CD4-positive, alpha-beta T cell treated with Interleukin-1 beta for 1 hour (primary cell): Measurements from ENCODE around the gene CDC42BPB.

Source experiments
- DNase-seq, 2 donors: peaks; one replicate each; pipeline ENCODE4 v3.0.0-alpha.2; 2020 to 2022

CDC42BPB gene

DNA sequence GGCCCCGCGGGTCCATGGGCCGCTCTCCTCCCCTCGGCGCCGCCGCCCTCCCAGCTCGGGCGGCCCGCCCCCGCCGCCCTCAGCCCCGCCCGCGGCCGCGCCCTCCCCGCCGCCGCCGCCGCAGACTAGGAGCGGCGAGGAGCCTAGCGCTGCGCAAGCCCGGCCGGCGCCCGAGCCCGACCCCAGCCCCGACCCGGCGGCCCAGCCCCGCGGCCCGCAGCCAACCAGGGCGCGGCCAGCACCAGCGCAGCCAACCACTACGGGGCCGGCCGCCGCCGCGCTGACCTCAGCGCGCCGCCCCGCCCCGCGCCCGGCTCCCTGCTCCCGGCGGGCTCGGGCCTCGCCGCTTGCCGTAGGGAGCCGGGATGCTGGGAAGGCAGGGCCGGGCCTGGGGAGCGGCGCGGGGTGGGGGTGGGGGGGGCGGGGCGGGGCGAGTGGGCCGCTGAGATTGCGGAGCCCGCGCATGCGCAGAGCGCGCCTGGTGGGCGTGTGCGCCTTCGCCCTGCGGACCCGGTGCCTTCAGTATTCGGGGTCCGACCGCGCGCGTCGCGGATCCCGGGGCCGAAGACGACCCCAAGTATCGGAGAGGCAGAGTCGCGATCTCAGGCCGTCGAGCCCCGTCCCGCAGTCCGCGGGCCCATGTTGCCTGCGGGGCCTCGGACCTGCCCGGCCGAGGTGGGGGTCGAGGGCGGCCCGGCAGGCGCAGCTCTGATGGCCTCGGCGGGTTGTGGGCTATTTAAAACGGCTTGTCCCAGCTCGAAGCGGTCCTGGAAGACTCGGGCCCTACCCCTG lies at the start of gene CDC42BPB:
CDC42BPB (minus strand) TSS at position 178 of the 792 bp plus-strand sequence. CDS start 376 bp downstream, outside the sequence.
- peak; percentile 68 to 74 for DNase-seq

DNA sequence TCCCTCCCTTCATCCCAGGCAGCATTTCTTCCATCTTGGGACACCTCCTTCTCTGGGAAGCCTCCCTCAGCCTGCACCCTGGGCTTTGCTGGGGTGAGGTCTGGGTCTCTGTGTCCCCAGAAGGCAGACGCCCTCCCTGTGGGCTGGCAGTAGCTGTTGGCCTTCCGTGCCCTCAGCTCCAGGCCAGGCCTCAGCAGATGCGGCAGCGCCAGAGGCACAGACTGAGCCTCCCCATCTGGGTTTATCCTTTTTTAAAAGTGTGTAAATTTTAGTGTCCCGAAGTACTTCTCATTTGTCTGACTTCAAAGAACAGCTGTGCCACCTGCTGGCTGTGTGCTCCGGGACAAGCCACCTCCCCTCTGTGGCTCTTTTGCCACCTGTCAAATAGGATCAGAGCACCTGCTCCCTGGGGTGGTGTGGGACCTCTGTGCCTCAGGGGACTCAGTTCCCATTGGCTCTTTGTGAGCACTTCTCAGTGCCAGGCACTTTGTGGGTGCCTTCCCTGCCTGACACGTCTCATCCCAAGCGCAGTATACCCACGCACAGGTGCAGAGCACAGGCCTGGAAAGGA lies 48.3 kb upstream of the CDC42BPB start:
- DNase-seq, result peak in 1 of 2 donors; percentile 16

DNA sequence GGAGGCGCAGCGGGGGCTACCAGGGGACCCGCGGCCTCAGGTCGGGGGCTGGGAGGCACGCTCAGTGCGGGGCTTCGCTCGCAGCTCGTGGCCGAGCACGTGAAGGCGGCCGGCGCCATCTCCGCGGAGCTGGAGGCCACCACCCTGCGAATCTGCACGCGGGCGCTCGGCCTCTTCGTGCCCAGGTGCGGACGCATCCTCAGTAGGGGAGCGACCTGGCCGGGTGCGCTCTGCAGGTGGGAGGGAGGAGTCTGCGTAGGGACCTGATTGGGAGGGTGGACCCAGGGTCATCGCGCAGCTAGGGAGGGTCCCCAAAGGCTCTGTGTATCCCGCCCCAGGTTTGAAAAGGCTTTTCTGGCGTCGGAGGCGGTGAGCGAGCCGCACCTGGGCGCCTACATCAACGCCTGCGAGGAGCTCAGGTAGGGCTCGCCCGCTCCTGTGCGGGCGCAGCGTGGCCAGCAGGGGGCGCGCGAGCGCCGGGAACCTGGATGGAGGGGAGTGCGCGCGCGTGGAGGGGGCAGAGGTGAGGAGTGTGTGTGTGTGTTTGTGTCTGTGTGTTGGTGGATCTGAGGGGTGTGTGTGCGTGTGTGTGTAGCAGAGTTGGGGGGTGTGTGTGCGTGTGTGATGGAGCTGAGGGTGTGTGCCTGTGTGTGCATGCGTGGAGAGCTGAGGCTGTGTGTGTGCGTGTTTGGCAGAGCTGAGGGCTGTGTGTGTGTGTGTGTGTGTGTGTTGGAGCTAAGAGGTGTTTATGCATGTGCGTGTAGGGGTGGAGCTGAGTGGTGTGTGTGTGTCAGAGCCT lies 47.5 kb upstream of the CDC42BPB start:
- peak; percentile 69 to 71 for DNase-seq

DNA sequence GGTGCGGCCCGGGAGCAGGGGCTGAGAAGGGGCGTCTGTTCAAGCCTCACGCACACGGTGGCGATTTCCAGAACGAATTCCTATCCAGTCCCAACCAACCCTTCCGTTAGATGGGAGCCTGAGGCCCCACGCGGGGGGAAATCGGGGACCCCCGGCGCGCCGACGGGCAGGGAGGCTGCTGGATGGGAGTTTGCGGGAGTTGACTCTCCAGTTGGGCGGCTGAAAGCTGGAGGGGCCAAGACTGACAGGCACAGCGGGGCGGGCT lies 47.0 kb upstream of the CDC42BPB start:
- DNase-seq, result no peak

- DNase-seq, result no peak
Measured at GRCh38 chr14:103103461-103104388, 46.4 kb upstream of the CDC42BPB start.

- DNase-seq, result no peak
Measured at GRCh38 chr14:103102689-103103260, 45.4 kb upstream of the CDC42BPB start.

- DNase-seq, result no peak
Measured at GRCh38 chr14:103101963-103102688, 44.8 kb upstream of the CDC42BPB start.

DNA sequence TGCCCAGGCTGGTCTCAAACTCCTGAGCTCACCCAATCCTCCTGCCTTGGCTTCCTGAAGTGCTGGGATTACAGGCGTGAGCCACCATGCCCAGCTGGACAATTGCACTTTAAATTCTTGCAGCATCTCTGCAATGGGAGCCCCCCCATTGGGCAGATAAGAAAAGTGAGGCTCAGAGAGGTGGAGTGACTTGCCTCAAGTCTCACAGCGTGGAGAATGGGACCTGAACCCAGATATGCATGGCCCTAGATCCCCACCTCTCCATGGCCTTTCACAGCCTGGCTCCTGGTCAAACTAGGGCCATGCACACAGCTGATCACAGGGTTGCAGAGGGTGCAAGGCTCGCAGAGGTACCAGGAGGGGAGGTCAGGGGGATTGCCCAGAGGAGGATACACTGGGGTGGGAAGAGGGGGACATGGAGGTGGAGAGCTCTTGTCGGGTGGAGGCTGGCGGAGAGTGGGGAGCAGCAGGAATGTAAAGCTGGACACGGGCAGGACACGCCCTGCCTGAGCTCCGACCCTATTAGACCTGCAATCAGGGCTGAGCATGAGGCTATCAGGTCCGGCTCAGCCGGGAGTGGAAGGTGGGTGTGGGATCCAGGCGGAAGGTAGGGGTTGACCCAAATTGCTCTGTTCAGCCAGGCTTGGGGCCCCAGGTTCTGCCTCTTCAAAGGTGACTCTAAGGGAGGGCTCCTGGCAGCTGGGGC lies 44.1 kb upstream of the CDC42BPB start:
- DNase-seq, result no peak

DNA sequence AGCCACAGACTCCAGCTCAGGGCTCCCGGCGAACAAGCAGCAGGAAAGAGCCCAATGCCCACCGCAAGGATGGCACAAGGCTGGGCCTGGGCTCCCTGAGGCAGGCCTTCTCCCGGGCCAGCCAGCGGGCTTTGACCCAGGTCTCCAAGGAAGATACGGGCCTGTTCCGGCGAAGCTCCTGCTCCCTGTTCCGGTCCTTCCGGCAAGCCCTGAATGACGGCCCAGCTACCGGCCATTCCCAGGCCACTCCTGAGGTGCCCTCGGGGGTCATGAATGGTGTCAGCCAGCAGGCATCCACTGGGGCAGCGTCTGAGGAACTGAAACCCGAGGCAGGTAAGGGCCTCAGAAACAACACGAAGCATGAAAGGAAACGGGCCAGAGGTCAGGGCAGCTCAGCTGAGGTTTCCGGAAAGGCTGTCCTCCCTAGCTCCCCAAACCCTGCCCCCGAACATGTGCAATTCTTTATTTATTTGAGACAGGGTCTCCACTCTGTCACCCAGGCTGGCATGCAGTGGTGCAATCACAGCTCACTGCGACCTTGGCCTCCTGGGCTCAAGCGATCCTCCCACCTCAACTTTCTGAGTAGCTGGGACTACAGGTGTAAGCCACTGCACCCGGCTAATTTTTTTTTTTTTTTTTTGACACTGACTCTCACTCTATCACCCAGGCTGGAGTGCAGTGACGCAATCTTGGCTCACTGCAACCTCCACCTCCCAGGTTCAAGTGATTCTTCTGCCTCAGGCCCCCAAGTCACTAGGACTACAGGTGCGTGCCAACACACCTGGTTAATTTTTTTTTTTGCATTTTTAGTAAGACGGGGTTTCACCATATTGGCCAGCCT lies 43.2 kb upstream of the CDC42BPB start:
- DNase-seq, result no peak

DNA sequence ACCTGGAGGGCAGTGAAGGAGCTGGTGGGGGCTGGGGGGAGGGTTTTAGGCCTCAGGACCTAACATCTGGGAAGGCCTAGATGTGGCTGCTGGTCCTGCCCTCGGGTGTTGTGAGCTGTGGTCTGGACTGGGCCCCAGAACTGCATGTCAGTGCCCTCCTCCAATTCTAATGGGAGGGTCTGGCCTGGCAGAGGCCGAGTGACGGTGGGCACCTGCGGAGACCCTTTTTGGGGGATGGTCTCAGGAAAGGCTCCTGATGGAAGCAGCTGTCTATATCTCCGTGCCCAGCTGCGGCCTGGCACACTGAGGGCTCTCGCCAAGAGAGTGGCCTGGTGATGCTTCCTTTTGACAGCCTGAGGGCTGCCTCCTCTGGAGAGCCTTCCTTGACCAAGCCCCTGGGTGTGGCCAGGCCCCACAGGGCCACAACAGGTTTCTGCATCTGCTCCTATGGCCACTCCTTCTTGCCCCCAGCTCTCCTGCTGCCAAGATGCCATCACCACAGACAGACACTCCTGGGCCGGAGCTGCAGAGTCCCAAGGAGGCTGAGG lies 42.5 kb upstream of the CDC42BPB start:
- DNase-seq, result no peak

GRCh38 chr14:103099081-103099732 lies 41.9 kb upstream of the CDC42BPB start:
- DNase-seq, result no peak

DNA sequence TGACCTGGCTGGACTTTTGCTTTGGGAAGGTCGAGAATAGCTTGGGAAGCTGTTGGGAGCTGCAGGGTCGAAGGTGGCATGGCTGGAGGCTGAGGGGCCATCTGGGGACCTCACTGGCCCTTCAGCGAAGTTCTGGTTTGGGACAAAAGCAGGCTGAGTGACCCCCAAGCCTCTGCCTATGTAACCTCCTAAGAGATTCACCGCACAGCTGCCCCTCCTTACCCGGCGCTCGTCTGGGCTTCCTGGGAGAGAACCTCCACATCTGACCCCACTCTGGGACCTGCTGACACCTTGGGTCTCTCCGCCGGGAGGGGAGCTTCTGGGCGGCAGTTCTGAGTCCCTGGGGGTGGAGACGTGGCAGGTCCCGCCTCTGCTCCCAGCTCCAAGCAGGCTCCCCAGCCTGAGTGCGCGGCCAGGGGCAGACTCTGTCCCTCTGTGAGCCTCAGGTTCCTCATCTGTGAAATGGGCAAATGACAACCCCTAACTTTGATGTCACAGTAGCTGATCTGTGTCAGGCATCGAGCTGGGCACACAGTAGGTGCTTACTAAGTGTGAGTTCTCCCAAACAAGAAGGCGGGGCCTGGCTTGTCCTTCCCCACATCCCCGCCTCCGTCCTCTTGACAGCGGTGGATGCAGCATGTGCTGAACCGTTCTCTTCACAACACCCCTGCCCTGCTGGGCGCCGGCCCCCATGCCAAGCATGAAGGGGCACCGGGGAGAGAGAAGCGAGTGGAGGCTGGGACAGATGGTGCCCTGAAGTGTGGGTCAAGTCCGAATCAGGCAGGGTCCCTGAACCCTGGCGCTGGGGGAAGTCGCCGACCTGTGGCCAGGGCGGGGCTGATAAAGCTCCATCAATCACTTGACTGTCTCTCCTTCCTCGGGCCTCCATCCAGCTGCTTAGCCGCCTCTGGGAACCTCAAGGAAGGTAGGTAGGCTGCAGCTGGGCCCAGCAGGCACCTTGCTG lies 40.9 kb upstream of the CDC42BPB start:
- no peak for DNase-seq

- DNase-seq, result no peak
Measured at GRCh38 chr14:103097244-103097993, 40.1 kb upstream of the CDC42BPB start.

DNA sequence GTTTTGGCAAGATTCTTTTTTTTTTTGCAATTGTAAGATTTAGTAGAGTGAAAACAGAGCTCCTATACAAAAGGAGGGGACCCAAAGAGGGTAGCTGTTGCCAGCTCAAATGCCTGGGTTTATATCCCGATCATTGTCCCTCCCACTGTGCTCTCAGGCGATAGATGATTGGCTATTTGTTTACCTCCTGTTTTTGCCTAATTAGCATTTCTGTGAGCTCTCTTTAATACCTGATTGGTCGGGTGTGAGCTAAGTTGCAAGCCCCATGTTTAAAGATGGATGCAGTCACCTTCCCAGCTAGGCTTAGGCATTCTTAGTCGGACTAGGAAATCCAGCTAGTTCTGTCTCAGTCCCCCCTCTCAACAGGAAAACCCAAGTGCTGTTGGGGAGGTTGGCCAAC lies 39.0 kb upstream of the CDC42BPB start:
- no peak for DNase-seq

DNA sequence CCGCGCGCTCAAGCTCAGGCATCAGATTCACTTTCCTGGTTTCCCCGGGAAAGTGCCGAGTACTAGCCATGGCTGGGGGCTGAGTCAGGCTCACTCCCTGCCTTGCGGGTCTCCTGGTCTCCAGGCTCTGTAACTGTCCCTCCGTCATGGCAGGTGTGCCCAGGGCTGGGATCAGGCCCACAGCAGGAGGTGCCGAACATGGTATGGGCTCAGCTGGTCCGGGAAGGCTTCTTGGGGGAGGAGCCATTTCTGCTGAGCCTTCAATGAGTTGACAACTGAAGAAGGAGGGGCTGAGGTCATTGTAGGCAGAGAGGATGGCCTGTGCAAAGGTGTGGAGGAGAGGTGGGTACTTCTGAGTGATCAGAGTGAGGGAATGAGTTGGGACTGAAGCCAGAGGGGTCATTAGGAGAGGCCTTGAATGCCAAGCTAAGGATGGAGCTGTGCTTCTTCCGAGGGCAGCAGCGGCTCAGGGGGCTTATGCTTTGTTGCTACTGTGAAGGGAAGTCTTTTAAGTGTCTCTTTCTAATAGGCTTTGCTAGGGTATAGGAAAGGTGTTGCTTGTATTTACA lies 37.9 kb upstream of the CDC42BPB start:
- DNase-seq, result no peak

DNA sequence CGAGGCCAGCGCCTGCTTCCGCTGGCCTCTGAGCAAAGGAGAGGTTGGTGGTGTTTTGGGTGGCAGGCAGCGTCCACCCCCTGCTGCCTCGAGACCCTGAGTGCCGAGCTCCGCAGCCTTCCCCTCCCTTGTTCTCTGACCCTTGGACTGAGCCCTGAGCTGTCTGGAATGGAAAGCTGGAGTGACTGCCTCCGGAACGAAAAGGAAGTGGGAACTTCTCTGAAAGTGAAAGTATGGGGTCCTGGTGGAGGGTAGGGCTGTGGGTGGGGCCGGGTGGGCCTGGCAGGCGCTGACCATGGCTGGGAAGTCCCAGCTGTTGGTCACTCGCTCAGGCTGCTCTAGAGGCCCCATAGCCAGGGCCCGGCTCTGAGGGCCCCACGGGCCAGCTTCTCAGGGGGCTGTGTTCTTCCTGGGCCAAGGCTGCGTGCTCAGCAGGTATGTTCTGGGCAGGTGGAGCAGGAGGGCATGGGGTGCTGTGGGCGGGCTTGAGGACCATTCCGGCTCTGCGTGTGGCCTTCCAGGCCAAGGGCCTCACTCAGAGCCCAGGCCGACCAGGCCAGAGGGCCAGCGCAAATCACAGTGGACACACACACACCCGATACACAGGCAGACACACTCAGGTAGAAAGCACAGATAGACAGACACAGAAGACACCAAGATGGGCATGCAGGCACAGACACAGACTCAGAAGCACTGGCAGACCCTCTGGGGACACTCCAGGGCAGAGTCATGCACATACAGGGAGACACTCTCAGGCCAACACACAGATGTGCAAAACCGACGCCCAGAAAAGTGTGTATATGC lies 37.3 kb upstream of the CDC42BPB start, which contains the start of gene EXOC3L4:
EXOC3L4 (plus strand) TSS at position 320 of the 804 bp plus-strand sequence. CDS start 5,495 bp downstream, outside the sequence.
- no peak for DNase-seq
